ENCODE results near the gene NLGN1.

- no peak for TF ChIP-seq CTCF (IDR thresholded peaks at IDR 0.05)
- TF ChIP-seq POLR2AphosphoS5 (IDR thresholded peaks at IDR 0.05): no peak
- no peak for TF ChIP-seq POLR2A (IDR thresholded peaks at IDR 0.05)
Observed at GRCh38 chr3:173977747-173978146, 580.2 kb downstream of the NLGN1 start.
